RCC 7860 (cell line): ENCODE data around the gene ADAMTSL5.
"Not testable (repeated sequence)": the region's sequence is repeated elsewhere in the genome, so short reads cannot be mapped to it uniquely, and the experiment has no call there.

ENCODE experiments used
- DNase-seq: peaks from one replicate; pipeline ENCODE4 v3.0.0-alpha.2; 2015; ENCODE audit warnings: low spot score
- FAIRE-seq: peaks from 2 replicates; lab custom pipeline; 2012; peaks lifted over from hg19 to GRCh38; lab: Jason Lieb, UNC

ADAMTSL5 gene

GRCh38 chr19:1531587-1531986 is 18.8 kb upstream of the ADAMTSL5 start:
- no peak for FAIRE-seq
- DNase-seq = no peak

- not testable (repeated sequence) for FAIRE-seq
Measured at GRCh38 chr19:1530856-1531255, 18.0 kb upstream of the ADAMTSL5 start.

DNA sequence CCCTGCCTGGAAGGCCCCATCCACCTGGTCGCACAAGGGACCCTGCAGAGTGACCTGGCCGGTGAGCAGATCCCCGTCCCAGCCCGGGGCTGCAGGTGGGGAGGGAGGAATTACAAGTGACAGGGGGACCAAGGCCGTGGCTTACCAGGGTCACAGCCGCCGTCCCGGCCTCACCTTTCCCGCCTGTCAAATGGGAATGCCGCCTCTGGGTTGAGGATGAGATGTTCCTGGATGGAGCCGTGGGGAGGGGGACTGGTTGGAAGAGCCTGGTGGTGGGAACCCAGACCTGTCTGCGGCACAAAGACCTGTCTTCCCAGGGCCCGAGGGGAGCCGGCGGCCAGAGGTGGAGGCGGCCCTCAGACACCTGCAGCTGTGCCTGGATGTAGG is 16.6 kb upstream of the ADAMTSL5 start:
- FAIRE-seq = no peak
- no peak for DNase-seq

More at GRCh38 chr19:1530856-1531255, 18.0 kb upstream of the ADAMTSL5 start:
- DNase-seq = not testable (repeated sequence)

- DNase-seq = no peak
- no peak for FAIRE-seq
Measured at GRCh38 chr19:1528596-1529429, 16.0 kb upstream of the ADAMTSL5 start.

GRCh38 chr19:1527650-1528309 is 15.0 kb upstream of the ADAMTSL5 start:
- no peak for FAIRE-seq

DNA sequence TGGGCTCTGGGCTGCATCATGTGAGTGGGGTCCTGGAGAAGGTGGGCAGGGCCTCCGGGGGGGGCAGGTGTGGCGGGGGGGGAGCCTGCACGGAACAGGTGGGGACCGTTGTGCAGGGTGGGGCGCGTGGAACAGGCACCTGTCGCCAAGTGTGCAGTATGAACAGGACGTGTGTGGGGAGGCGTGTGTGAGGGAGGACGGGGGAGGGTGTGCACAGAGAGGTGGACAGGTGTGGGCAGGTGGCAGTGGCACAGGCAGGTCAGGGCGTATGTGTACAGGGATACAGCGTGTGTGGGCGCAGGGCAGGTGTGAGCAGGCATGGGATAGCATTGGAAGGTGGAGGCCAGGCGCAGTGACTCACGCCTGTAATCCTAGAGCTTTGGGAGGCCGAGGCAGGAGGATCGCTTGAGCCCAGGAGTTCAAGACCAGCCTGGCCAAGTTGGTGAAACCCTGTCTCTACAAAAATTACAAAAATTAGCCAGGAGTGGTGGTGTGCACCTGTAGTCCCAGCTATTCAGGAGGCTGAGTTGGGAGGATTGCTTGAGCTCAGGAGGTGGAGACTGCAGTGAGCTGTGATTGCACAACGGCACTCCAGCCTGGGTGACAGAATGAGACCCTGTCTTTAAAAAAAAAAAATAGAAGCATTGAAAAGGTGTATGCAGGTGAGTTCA is 14.3 kb upstream of the ADAMTSL5 start:
- no peak for DNase-seq
- FAIRE-seq = no peak

More at GRCh38 chr19:1527650-1528309, 15.0 kb upstream of the ADAMTSL5 start:
- DNase-seq = no peak

GRCh38 chr19:1526066-1526778 is 13.4 kb upstream of the ADAMTSL5 start:
- FAIRE-seq (no peak), DNase-seq (no peak)

- DNase-seq = no peak
- no peak for FAIRE-seq
Measured at GRCh38 chr19:1525343-1525742, 12.5 kb upstream of the ADAMTSL5 start.

- no peak for DNase-seq
- no peak for FAIRE-seq
Measured at GRCh38 chr19:1524972-1525325, 12.1 kb upstream of the ADAMTSL5 start.

DNA sequence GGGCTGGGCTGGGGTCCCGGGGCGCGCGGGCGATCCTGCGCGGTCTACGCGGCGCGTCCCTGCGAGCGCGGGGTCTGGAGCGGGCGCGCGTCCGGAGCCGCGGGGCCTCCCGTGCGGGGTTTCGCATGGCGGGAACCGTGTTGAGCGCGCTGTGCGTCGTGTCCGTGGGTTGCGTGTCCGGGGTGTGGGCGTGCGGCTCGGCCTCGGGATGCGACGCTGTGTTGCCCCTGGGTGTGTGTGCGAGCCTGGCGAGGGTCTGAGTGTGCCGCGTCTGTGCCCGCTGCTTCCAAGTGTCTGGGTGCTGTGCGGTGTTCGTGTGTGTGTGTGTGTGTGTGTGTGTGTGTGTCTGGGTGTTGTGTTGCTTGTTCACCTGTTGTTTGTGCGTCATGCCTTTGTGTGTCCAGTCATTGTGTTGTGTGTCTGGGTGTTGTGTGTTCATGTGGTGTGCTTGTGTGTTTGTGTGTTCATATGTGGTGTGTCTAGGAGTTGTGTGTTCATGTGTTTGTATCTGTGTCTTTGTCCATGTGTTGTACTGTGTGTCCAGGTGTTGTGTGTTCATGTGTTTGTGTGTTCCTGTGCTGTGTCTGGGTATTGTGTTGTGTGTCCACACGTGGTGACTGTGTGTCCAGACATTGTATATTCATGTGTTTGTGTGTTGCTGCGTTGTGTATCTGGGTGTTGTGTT is 11.6 kb upstream of the ADAMTSL5 start:
- FAIRE-seq (no peak), DNase-seq (no peak)

DNA sequence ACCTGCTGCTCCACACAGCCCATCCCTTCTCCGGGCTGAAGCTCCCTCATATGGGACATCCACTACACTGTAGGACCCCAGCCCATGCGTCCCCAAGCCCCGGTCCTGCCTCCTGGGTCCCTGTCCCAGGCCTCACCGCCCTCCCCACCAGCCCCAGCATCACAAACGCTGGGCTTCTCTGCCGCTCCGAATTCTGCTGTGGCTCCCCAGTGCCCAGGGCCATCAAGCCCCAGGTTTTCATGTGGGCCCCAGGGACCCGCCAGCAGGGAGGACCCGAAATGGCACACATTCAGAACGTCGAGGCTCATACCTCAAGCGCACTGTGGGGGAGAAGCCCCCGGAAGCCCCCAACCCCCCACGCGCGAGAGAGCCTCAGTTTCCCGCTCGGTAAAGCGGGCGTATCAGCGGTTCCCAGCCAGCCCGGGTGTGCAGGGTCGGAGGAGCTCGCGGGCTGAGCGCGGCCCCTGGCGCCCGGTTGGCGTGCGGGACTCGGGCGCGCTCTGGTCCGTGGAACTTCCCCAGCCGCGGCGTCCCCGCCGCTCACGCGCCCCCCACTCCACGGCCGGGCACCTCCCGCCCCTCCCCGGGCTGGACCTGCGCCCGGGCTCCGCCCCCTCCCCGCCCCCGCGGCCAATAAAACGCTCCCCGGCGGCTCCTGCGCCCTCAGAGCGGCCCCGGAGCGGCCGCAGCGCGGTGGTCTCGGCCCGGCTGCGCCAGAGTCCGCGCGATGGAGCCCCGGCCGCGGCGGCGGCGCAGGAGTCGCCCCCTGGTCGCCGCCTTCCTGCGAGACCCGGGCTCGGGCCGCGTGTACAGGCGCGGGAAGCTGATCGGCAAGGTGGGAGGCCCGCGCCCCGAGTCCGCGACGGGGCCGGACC is 10.8 kb upstream of the ADAMTSL5 start, which contains the start of gene PLK5:
Gene PLK5, plus strand, starts transcription at position 666 of the 875 bp plus-strand sequence. CDS start 2,920 bp downstream, outside the sequence.
- DNase-seq = no peak
- FAIRE-seq = no peak

DNA sequence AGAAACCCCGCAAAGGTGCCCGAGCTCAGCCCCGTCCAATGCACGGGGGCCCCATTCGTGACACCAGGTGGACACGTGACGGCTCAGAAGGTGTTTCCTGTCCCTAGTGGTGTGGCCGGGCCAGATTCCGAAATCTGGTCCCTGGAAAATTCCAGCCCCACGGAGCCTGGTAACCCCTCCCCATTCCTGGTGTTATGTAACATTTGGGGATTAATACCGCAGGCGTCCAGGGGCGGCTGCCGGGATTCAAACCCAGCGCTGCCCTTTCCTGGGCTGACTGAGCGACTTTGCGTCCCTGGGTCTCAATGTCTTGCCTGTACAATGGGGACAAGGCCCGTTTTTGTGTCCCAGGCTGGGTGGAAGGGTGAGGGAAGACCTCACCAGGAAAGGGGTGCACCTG is 10.0 kb upstream of the ADAMTSL5 start:
- FAIRE-seq (no peak), DNase-seq (no peak)

DNA sequence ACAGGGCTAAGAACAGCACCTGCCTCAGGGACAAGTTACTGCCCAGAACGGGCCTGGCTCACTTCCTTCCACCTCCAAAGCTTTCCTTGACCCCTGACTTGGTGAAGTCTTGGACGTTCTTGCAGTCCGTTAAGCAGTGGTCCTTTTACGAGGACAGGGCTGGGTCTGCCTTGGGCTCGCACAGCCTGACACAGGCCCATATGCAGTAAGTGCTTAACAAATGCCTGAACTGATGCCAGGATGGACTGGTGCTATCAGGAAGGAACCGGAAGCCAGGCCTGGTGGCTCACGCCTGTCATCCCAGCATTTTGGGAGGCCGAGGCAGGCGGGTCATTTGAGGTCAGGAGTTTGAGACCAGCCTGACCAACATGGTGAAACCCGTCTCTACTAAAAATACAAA is 9.2 kb upstream of the ADAMTSL5 start:
- no peak for FAIRE-seq
- DNase-seq = no peak

DNA sequence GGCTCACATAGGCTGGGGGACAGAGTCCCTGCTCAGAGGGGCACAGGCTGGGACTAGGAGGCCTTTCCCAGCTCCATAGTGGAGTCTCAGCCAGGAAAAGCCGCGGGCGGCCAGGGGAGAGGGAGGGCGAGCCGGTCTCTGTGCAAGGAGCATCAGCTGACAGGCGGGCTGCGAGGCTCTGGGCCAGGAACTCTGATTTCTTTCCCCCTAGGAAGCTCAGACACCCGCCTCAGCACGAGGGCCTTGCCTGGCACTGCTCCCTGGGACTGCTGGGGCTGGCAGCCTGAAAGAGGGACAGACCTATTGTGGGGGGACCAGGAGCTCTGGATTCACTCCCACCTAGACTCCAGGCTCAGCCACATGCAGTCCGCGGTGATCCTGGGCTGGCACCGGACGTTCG is 8.8 kb upstream of the ADAMTSL5 start:
- DNase-seq = no peak
- no peak for FAIRE-seq

GRCh38 chr19:1520203-1520780 is 7.5 kb upstream of the ADAMTSL5 start:
- DNase-seq = no peak
- FAIRE-seq = no peak

GRCh38 chr19:1519802-1520201 is 7.0 kb upstream of the ADAMTSL5 start:
- FAIRE-seq, DNase-seq: not testable (repeated sequence)

- no peak for FAIRE-seq
Measured at GRCh38 chr19:1518471-1518870, 5.7 kb upstream of the ADAMTSL5 start.

GRCh38 chr19:1516395-1516753 is 3.6 kb upstream of the ADAMTSL5 start:
- FAIRE-seq (no peak), DNase-seq (no peak)

More at GRCh38 chr19:1518471-1518870, 5.7 kb upstream of the ADAMTSL5 start:
- DNase-seq = no peak
